Astrocyte (in vitro differentiated cells and primary cell): ENCODE results near the gene SIRPB1.

Experiments
- EZH2 ChIP-seq: IDR thresholded peaks from 2 replicates; pipeline ENCODE4 v1.6.1; 2012; ENCODE audit warnings: mild to moderate bottlenecking, low read length, inconsistent platforms; ENCODE audit not compliant: insufficient read depth
- TF ChIP-seq, protein P1 (sequence below): IDR thresholded peaks from 2 replicates; pipeline ENCODE4 v1.5.1; 2011; ENCODE audit warnings: low read depth, mild to moderate bottlenecking, inconsistent platforms, low read length, moderate library complexity; ENCODE audit not compliant: insufficient read depth

DNA sequence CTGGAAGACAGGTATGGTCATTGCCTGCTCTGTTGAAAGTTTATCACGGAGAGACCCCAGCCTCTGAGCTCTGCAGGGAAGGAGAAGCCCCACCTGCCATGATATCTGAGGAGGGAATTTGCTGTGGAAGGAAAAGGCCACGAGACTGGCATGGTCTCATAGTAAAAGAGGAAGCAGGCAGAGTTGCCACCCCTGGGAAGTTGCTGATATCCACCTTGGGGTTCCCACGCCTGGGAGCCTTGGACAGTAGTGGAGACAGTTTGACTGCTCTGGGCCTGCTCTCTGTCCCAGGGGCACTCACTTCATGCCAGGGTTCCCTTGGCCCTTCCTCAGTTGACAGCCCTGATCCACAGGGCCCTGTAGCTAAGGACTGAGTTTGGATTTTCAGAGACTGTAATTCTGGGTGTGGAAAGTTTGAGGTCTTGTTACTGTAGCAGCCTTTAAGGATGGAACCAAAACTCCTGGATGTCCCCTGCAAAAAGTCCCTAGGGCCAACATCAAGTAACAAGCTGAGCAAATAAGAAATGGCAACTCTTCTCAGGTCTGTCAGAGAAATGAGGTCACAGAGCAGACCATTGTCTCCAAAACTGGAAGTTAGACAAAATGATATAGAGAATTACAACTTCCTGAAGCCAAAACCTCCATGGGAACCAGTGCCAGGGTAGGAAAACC, 6.9 kb upstream of the SIRPB1 start:
- TF ChIP-seq, protein P1, sequence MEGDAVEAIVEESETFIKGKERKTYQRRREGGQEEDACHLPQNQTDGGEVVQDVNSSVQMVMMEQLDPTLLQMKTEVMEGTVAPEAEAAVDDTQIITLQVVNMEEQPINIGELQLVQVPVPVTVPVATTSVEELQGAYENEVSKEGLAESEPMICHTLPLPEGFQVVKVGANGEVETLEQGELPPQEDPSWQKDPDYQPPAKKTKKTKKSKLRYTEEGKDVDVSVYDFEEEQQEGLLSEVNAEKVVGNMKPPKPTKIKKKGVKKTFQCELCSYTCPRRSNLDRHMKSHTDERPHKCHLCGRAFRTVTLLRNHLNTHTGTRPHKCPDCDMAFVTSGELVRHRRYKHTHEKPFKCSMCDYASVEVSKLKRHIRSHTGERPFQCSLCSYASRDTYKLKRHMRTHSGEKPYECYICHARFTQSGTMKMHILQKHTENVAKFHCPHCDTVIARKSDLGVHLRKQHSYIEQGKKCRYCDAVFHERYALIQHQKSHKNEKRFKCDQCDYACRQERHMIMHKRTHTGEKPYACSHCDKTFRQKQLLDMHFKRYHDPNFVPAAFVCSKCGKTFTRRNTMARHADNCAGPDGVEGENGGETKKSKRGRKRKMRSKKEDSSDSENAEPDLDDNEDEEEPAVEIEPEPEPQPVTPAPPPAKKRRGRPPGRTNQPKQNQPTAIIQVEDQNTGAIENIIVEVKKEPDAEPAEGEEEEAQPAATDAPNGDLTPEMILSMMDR: no peak
- no peak for TF ChIP-seq EZH2
